ENCODE results near the gene AMOTL1.

AMOTL1 gene

GRCh38 chr11:94747146-94747545, 21.0 kb upstream of the AMOTL1 start:
- DNase-seq = no peak

- no peak for DNase-seq
These were observed 20.5 kb upstream of the AMOTL1 start for GRCh38 chr11:94747601-94748041.

DNA sequence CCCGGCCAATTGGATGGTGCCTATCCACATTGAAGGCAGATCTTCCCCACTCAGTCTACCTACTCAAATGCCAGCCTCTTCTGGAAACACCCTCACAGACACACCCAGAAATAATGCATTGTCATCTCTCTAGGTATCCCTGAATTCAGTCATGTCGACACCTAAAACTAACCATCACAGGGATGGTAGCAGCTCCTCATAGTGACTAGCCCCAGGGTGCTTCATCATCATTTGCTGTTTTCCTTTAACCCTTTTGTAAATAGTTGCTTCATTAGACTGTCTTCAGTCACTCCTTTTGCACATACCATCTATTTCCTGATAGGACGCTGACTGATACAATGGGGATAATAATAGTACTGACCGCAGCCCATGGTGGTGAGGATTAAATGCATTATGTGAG, 18.8 kb upstream of the AMOTL1 start:
- DNase-seq = no peak

- DNase-seq = no peak
These were observed 17.6 kb upstream of the AMOTL1 start for GRCh38 chr11:94750319-94751217.

GRCh38 chr11:94751218-94751609, 16.9 kb upstream of the AMOTL1 start:
- DNase-seq = no peak

GRCh38 chr11:94751786-94752185, 16.4 kb upstream of the AMOTL1 start:
- DNase-seq = no peak

DNA sequence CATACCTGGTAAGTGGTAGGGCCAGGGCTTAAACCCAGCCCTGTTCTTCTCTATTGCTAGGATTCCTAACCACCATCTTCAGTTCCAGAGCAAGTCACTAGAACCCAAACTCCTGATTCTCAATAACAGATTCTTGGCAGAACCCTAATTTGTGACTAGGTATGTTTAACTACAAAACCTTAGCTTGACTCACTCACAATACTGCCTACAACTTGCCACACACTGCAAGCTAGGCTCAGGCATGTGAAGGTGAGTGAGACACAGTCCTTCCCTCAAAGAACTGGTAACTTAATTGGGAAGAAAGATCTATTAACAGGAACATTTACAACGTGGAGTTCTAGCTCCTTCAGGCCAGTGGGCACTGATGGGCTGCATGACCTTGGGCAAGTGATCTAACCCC, 14.5 kb upstream of the AMOTL1 start:
- no peak for DNase-seq

GRCh38 chr11:94754335-94754734, 13.8 kb upstream of the AMOTL1 start:
- no peak for DNase-seq

- DNase-seq = no peak
These were observed 13.3 kb upstream of the AMOTL1 start for GRCh38 chr11:94754819-94755218.

DNA sequence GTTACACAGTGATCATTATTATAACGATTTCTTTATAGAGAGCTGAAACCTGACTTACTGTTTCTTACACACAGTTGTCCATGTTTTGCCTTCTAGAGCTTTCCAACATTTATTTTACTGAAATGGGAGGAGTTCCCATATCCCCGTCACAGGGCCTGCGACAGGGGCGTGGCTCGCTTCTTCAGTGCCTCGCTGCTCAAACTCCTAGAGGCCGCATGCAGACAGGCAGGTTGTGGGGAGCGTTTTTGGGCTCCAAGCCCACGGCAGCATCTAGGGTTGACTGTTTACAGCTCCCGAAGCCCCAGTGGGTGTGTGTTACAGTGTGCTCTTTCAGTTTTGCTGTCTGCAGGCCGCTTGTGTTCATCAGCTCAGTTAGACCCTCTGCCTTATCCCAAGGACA, 12.7 kb upstream of the AMOTL1 start:
- no peak for DNase-seq

DNA sequence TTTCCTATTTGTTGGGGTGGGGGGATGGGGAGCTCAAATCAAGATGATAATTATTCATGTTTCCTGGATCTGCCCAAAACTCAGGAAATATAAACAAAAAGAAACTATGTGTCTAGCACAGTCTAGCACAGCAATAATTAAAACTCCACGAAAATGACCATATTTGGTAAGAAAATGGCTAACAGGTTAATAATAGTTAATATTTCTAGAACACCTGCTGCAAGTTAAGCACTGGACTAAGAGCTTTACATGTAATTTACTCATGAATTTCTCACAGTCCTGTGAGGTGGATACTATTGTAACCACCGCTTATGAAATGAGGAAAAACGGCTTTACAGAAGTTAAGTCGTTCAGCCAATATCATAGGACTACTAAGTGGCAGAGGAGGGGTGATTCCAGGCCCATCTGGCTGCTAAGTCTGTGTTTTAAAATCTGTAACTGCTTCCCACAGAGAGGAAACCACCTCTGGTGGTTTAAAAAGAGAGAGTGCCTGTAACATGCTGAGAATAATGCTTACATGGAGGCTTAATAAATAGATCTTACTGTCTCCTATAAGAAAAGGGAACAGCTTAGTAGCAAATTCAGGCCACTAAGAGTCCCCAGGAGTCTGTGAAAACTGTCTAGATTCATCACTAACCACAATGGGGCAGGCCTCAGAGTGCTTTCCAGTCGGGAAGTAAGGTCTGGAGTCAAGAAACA, 11.0 kb upstream of the AMOTL1 start:
- DNase-seq = no peak

- no peak for DNase-seq
These were observed 9.5 kb upstream of the AMOTL1 start for GRCh38 chr11:94758666-94759065.

GRCh38 chr11:94759522-94759921, 8.6 kb upstream of the AMOTL1 start:
- no peak for DNase-seq

GRCh38 chr11:94760296-94760695, 7.9 kb upstream of the AMOTL1 start:
- DNase-seq = no peak

GRCh38 chr11:94762208-94762607, 5.9 kb upstream of the AMOTL1 start:
- DNase-seq = no peak

DNA sequence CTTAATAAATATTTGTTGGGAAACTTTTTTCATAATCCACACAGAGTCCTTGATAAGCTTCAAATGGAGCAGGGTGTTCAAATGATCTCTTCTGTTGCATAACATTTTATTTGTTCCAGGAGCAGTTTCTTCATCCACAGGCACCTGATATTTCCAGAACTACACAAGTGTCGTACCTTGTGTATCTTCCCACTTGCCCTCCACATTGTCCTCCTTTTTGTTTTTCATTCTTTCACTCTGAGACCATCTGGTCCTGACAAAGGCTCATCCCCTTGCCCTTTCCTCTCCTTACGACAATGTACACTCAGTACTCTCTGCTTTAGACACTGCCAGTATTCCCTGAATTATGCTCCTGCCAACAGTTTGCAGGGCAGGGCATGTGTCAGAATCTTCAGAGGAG, 5.2 kb upstream of the AMOTL1 start:
- no peak for DNase-seq

DNA sequence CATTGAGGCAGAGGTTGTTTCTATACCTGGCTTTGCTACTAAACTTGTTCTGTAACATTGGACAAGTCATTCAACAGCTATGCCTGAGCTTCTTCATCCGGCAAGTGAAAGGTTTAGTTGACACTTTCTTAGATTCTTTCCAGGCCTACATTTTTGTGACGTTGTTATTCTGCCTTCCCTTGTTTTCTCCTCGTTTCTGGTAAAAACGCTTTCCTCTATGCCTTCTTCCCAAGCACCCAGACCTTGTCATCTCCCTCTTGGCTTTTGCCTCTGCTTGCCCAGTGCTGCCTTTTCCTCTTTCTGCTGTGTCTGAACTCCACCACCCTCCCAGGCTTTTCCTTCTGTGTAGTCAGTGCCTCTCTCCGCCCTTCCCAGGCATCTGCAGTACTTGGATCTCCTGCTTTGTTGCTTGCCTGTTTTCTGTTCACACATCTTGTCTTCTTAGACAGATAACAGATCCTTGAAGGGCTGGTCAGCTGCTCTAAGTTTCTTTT, 1.4 kb upstream of the AMOTL1 start:
- DNase-seq = no peak

DNA sequence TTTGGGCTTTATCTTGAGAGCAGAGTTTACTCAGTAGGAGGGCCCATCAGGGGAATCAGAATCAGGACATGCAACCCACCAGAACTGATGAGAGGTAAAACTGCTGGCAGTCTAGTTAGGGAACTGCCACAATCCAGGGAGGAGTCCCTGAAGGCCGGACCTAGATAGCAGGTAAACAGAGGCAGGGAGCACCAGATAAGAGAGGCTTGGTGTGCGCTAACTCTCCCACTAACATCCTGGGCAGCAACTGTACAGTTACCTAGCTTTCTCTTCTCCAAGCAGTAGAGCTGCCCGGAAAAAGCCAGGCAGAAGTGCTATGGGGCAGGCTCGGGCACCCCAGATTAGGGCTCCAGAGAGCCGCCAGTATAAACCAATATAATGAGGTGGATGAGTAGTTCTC, 865 bp upstream of the AMOTL1 start:
- no peak for DNase-seq

DNA sequence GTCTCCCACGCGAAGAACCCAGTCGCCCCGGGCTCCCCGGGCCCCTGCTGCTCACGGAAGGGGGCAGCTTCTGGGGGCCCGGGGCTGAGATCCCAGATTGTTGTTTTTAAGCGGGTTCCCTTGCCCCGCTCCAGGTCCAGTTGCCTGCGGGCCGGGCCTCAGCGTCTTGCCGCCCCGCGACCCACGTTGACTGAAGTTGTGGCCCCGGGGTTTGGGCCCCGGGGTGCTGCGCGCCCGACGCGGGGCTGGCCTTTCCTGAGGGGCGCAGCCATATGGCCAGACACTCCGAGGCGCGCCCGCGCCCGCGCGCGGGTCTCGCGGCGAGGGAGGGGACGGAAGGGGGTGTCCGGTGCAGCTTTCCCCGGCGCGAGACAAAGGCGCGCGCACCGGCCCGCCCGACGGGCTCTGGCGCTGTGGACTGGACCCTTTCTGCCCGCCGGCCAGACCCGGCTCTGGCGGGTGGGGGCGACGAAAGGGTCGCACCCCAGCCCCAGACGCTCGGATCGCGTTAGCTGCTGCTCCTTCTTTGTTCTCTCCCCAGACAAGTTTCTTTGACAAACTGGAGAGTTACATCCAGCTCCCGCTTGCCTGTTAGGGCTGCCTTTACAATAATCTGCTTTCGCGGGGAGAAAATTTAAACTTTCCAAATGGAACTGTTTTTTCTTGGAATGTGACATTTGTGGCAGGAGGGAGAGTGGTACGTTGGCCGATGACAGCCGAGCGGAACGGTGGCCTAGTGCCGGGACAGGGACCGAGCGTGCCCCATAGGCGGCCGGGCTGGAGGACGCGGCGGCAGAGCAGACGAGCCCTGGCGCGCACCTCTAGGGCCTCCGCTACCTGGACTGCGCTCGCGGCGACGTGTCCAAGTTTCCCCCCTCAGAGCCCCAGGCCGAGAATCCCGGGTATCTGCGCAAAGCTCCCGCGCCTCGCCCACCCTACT, 716 bp downstream of the AMOTL1 start:
- no peak for DNase-seq

- DNase-seq = no peak
These were observed 1.7 kb downstream of the AMOTL1 start for GRCh38 chr11:94769880-94770279.

DNA sequence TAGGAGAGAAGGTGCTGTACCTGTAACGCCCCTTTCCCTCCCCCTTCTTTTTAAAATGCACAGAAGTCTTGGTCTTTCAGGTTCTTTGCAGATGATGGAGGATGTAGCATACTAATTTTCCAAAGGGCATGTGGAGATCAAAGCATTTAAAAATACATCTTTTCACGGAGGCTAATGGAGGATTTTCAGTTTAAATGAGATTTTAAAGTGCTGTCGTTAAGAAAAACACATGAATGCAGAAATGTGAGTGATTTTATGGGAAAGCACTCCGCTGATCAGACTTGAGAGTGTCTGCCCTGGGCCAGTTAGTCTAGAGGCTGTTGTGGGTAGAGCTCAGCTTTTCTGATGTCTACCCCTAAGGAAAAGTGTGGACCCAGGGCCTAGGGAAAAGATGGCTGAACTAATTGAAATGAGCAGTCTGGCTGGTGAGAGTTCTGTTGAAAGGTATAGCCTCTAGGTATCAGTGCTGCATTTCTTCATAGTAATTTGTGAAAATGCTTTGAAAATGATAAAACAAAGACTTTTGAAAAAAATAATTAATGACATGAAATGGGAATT, 2.5 kb downstream of the AMOTL1 start:
- DNase-seq = no peak

DNA sequence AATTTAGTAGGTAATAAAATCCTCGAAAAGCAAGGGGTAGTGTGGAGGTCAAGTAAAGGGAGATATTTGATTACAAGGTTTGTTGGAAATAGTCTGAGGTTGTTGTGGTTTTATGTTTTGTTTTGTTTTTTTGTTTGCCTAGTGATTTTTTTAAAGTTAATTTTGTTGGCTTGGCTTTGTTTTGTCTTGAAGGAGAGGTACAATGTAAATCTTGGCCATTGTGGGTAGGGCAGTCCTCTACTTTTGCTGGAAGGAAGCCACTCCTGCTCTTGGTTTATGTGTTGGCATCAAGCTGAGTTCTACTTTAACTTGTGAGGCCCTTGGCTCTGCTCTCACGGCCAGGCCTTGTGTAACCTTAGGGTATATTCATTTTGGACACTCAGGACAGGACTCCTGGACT, 3.2 kb downstream of the AMOTL1 start:
- no peak for DNase-seq

- no peak for DNase-seq
These were observed 3.8 kb downstream of the AMOTL1 start for GRCh38 chr11:94771951-94772350.
